ENCODE results near the gene SCARF2.
A peak's percentile ranks its signal among the peaks of the same experiment; 100 is the strongest.
"Not testable (repeated sequence)": the region's sequence is repeated elsewhere in the genome, so short reads cannot be mapped to it uniquely, and the experiment has no call there.

The SCARF2 gene

DNA sequence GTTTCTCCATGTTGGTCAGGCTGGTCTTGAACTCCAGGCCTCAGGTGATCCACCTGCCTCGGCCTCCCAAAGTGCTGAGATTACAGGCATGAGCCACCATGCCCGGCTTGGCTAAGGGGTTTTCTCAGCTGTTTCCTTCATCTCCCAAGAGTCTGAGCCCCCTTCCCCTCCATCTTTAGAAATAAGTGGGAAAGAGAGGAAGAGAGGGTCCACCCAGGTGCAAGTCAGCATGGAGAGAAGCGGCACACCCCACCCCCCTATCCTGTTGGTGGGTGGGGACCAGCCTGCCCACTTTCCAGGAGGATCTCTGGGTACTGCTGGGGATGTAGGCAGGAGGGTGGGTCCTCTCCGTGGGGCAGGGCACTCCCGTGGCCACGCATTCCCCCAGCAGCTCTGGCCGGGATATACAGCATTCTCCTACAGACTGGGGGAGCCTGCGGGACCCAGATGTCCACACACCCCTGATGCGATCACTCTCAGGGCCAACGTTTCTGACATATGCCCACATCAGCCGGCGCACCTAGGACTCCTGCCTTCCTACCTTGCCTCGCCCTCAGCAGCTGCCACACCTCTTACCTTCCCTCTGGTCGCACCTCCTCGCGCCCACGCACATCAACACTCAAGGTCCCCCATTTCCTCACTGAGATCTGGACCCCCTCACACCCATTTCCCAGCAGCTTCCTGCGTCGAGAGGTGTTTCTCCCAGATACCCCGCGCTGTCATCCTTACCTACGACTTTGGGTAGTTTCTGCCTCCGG, 8.9 kb downstream of the SCARF2 start:
- no peak for DNase-seq (ENCODE audit: low read depth, low spot score)

- DNase-seq (ENCODE audit: low read depth, low spot score) = no peak
Observed at GRCh38 chr22:20427945-20428417, 9.6 kb downstream of the SCARF2 start.

- DNase-seq (ENCODE audit: low read depth, low spot score) = no peak
Observed at GRCh38 chr22:20427104-20427944, 10.3 kb downstream of the SCARF2 start.

GRCh38 chr22:20426259-20426615, 11.4 kb downstream of the SCARF2 start:
- no peak for DNase-seq (ENCODE audit: low read depth, low spot score)

GRCh38 chr22:20425566-20426258, 11.9 kb downstream of the SCARF2 start:
- no peak for DNase-seq (ENCODE audit: low read depth, low spot score)

DNA sequence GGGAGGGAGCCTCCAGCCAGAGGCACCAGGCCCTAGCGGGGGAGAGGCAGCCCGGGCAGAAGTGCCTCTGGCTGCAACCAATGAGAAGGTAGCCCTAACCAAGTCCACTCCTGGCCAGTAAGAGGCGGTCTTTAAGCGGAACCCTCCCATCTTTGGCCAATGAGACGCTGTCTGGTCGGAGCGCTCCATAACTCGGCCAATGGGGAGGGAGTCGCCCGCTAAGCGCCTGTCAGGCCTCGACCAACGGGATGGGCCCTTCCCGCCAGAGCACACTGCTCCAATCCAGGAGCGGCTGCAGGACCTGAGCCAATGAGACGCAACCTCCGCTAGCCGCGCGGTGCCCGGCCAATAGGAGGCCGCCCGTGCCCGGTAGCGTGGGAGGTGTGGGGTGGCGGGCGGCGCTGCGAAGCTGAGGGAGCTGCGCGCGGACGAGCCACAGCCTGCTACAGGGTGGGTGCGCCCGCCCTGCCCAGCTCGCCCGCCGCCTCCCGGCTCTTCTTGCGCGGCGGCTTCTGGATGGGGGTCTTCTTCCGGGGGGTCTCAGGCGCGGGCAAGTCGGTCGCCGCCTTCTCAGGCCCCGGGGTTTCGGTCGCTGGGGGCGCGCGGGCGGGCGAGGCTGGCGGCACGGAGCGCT, 12.6 kb downstream of the SCARF2 start:
- DNase-seq (ENCODE audit: low read depth, low spot score) = no peak

GRCh38 chr22:20424568-20424931, 13.1 kb downstream of the SCARF2 start:
- DNase-seq (ENCODE audit: low read depth, low spot score) = no peak

DNA sequence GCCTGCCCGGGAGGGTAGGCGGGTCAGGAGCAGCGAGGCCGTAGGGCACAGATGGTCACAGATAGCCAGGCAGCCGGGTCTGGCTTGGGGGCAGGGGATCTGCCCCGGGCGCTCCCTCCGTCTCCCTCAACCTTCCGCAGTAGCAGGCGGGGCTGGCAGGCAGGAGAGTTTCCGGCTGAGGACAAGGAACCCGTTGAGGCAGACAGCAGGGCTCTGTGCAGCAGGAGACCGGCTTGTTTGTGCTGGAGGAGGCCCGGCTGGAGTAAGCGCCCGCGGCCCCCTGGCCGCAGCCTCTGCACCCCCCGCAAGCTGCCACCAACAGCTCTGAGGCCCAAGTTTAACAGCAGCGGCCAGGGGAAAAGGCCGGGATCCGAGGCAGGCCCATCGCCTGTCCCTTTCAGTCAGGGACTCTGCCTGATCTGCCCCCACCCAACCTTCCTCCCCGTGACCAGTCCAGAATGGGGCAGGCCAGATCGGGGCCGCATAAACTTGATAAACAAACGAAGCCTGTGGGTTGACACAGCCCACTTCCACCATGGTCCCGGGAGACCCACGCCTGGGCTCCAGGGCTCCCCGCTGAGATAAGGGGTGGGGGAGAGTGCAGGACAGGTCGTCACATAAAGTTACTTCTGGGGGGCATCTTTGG, 13.6 kb downstream of the SCARF2 start:
- DNase-seq (ENCODE audit: low read depth, low spot score) = no peak

- no peak for DNase-seq (ENCODE audit: low read depth, low spot score)
Observed at GRCh38 chr22:20423008-20423905, 14.4 kb downstream of the SCARF2 start.

DNA sequence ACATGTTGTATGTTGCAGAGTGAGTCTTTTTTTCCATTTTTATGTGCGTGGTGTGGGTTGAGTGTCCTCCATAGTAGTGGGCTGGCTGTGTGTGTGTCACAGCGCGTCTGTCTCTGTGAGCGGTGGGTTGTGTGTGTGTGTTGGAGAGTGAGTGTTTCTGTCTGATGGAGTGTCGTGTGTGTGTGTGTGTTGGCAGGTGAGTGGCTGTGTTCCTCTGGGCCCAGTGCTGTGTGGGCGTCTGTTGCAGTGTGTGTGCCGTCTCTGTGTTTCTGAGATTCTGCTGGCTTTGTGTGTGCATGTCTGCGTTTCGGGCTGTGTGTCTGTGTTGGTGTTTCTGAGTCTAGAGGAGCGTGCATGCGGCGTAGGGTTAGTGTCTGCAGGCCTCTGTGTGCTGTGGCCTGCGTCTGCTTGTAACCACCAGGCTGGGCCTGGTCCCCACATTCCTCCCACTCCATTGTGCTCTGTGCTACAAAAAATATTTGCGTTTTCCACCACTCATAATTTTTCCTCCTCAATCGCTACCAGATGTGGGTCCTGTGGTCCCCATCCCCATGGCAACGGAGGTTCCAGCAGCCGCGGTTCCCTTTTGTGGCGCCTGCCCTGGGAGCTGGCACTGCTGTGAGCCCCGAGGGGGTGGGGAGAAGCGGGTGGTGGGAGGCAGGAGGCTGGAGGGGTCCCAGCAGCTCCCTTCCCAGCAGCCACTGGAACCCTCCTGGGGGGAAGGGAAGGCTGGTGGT, 15.2 kb downstream of the SCARF2 start:
- DNase-seq (ENCODE audit: low read depth, low spot score) = no peak

GRCh38 chr22:20421507-20421874, 16.1 kb downstream of the SCARF2 start:
- DNase-seq (ENCODE audit: low read depth, low spot score) = no peak

GRCh38 chr22:20420157-20420842, 17.3 kb downstream of the SCARF2 start:
- DNase-seq (ENCODE audit: low read depth, low spot score) = no peak

GRCh38 chr22:20419664-20419951, 18.0 kb downstream of the SCARF2 start:
- DNase-seq (ENCODE audit: low read depth, low spot score) = no peak

DNA sequence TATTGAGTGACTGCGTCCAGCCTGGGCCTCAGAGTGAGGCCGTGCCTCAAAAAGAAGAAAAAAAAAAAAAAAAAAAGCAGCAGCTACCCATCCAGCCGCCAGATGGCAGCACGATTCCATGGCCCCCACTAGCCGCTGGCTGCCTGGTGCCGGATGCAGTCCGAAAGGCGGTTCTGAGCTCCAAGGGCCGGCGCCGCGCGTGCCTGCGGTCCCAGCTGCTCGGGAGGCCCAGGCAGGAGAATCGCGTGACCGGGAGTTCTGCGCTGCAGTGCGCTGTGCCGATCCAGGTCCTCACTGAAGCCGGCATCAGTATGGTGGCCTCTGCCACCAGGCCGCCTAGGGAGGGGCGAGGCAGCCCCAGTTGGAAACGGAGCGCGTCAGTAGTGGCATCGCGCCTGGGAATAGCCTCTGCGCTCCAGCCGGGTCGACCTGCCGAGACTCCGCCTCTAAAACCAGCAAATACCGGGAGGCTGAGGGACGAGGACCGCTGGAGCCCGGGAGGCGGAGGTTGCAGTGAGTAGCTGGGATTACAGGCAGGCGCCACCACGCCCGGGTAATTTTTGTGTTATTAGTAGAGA, 19.3 kb downstream of the SCARF2 start:
- peak; percentile 44 for DNase-seq (ENCODE audit: low read depth, low spot score)

GRCh38 chr22:20415699-20416098, 21.9 kb downstream of the SCARF2 start:
- DNase-seq (ENCODE audit: low read depth, low spot score) = not testable (repeated sequence)

DNA sequence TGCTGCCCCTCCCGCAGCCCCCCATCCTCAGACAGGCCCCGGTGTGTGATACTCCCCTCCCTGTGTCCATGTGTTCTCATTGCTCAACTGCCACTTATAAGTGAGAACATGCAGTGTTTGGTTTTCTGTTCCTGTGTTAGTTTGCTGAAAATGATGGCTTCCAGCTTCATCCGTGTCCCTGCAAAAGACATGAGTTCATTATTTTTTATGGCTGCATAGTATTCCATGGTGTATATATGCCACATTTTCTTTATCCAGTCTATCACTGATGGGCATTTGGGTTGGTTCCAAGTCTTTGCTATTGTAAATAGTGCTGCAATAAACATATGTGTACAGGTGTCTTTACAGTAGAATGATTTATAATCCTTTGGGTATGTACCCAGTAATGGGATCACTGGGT, 22.4 kb downstream of the SCARF2 start:
- not testable (repeated sequence) for DNase-seq (ENCODE audit: low read depth, low spot score)

GRCh38 chr22:20414450-20414849, 23.2 kb downstream of the SCARF2 start:
- DNase-seq (ENCODE audit: low read depth, low spot score) = no peak

GRCh38 chr22:20414059-20414440, 23.6 kb downstream of the SCARF2 start:
- no peak for DNase-seq (ENCODE audit: low read depth, low spot score)

Data from activated CD4-positive, CD25-positive, alpha-beta regulatory T cell treated with anti-CD3 and anti-CD28 coated beads, Interleukin-2, amount 50 U/mL, for 16 hours (primary cell).